TTC549 (cell line): ENCODE data around the gene PDE1C.

Source experiments
- FAIRE-seq: peaks from 2 replicates; lab custom pipeline; 2012; peaks lifted over from hg19 to GRCh38; lab: Jason Lieb, UNC

Gene PDE1C

GRCh38 chr7:31937982-31938381, 132.2 kb downstream of the PDE1C start:
- no peak for FAIRE-seq

DNA sequence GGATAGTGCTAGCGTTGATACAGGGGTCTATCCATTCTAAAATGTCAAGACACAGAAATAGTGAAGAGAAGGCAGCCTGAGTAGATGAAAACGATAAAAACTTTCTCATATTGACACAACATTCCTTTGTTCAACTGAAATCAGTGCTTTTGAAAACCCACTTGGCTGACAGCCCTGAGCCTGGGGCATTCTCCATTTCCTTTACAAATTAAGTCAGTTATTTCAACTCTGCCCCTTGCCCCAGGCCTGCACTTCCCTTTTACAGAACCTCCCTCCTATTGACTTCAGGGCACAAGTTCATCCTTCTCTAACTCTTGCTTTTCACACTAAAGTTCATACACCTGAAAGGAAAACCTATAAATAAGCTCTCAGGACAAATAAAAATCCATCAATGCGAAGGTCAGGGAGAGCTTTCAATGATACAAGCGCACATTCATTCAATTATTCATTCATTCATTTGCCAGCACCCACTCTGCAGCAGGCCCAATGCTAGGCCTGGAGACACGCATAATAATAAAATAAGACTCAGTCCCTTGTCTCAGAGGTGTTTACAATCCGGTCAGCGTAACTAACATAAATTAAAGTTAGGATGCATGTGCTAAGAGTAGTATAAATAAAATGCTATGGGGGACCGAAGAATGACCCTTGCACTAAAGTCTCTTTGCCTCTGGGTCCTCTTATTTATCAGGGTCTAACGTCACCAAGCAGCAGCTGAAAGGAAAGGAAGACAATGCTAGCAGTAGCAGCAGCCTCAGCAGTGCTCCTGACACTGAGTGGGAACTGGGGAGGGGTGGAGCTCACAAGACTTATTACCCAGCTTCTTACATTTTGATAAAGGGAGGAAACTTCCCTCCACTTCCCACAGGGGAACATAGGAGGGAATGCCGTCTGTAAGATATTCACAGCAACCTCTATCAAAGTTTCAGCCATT, 134.8 kb downstream of the PDE1C start:
- FAIRE-seq, result no peak

- no peak for FAIRE-seq
Observed at GRCh38 chr7:31934551-31934950, 135.7 kb downstream of the PDE1C start.

DNA sequence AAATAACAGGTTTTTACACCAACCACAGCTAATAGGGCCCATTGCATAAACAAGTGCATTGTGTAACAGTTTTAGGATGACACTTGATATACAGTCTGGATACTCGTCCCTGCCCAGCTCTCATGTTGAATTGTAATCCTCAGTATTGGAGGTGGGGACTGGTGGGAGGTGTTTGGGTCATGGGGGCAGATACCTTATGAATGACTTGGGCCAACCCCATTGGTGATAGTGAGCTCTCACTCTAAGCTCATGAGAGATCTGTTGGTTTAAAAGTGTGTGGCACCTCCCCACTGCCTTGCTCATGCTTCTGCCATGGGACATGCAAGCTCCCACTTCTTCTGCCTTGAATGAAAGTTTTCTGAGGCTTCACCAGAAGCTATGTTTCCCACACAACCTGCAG, 136.7 kb downstream of the PDE1C start:
- FAIRE-seq, result no peak

- FAIRE-seq, result no peak
Observed at GRCh38 chr7:31926991-31927584, 143.1 kb downstream of the PDE1C start.

GRCh38 chr7:31925753-31926454, 144.3 kb downstream of the PDE1C start:
- FAIRE-seq, result no peak

DNA sequence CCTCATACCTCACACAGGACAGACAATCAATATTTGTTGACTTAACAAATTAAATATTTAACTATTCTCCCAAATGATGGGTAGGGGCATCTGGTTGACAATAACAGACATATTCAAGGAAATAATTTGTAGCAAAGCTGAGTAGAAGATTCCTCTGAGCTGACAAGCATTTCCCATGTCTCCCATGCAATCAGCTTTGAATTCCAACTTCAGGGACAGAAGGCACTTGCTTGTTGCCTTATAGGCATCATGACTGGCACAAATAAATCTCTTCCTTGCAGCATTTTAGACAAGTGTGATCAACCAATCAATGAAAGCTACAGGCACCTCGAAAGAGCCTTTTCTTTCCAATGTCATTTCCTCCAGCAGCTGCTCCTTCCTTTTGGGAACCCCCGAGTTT, 146.0 kb downstream of the PDE1C start:
- no peak for FAIRE-seq

GRCh38 chr7:31922848-31923247, 147.4 kb downstream of the PDE1C start:
- no peak for FAIRE-seq

DNA sequence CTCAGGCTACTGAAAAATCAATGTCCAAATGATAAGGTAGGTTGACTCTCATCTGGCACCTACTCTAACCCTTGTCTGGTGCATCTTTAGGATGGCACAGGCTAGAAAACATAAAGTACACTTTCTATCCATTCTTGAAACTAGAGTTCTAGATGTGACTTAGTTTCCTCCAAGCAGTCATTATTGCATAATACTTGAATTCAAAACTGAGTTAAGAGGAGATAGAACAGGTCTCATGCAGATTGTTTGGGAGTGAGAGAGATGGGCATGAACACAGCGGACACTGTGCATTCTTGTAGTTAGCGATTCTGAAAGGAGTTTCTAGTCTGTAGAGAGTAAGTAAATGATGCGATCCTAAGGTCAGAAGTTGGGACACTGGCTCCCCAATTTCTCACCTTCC, 149.2 kb downstream of the PDE1C start:
- FAIRE-seq, result no peak

DNA sequence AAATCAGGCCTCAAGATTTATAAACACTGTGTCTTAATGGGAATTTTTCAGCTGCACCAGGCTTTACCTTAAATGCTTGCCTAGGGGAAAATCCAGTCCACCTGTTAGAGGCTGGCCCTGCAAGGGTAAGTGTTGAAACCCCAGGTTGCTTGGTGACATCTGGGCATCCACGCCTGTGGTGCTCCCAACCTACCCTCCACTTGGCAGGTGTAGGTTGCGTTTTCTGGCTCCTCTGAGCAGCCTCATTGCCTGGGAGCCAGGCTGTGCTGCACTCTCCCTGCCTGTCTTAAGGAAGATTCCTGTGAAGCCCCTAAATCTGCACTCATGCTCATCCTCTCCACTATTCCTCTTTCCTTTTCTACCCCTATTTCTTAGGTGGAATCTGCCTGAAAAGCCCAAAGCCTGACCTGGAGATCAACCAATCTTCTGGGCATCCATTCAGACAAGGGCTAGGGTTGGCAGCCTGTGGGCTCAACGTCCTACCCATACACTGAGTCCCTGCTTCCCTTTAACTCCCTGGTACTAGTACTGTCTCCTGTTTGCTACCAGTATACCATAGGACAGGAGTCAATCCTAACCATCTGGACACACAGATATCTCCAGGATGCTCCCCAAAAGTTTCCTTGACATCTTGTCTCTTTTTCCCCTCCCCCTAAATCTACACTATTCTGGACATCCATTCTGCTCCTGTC, 150.4 kb downstream of the PDE1C start:
- no peak for FAIRE-seq

- no peak for FAIRE-seq
Observed at GRCh38 chr7:31918706-31919393, 151.4 kb downstream of the PDE1C start.

- FAIRE-seq, result no peak
Observed at GRCh38 chr7:31917256-31917655, 153.0 kb downstream of the PDE1C start.

- no peak for FAIRE-seq
Observed at GRCh38 chr7:31910191-31910590, 160.0 kb downstream of the PDE1C start.

DNA sequence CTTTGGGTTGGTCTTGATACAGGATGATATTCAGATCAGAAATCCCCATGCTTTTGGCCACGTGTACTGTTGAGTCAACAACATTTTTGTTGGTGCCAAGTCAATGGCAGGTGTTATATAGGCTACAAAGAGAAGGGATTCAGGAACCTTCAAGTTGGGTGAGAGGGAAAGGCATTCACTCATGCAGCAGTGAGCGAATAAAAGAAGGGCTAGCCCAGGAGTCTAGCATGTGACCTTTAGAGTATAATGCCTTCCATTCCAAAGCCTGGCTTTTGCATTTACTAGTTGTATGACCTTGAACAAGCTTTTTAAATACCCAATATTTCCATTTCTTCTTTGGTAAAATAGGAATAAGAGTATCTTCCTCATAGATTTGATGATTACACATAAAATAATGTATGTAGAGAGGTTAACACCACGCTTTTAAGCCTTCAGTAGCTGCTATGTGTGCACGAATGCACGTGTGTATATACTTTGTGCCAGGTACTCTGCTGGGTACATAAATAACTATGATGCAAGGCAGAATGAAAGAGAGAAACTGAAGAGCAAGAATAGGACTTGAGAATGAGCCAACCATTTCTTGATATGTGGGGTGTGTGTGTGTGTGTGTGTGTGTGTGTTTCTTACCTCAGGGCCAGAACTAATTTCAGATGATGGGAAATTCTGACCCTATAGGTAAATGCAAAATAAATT, 163.6 kb downstream of the PDE1C start:
- no peak for FAIRE-seq

- FAIRE-seq, result no peak
Observed at GRCh38 chr7:31903962-31904361, 166.2 kb downstream of the PDE1C start.

DNA sequence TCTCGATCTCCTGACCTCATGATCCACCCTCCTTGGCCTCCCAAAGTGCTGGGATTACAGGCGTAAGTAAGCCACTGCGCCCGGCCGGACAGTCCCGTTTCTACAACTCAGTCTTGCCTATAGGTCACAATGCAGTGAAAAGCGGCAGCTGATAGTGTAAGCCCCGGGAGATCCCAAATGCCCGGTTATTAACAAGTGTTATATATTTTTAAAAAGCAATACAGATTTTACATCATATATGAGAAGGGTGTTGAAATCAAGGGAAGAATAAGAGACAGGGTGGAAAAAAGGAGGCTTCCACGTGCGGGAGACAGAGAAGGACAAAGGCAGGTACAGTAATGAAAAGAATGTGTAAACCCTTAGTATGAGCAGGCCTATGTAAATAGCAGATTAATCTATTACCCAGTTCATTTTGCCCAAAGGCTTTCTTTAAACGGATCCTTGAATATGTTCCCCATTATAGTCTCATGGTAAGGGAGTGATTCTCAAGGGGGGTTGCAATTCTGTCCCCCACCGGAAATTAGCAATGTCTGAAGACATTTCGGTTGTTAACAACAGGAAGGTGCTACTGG, 170.8 kb downstream of the PDE1C start:
- FAIRE-seq, result no peak

DNA sequence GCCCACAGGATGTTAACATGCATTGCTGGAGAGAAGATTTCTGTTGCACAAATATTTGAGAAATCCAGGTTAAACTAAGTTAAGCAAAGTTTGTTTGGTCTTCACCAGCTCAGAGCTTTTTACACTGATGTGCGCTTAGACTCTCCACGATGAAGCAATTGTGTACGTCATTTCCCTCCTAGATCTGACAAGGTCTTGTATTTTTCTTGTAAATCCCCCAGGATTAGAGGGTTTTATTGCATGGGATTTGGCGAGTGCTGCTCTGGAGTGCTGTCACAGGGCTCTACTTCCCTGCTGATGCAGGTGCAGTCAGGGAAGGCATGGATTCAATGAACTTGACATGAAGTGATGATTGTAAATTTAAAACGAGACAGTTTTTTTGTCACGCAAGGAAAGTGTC, 173.3 kb downstream of the PDE1C start:
- FAIRE-seq, result no peak

- FAIRE-seq, result no peak
Observed at GRCh38 chr7:31894308-31894707, 175.9 kb downstream of the PDE1C start.

GRCh38 chr7:31893365-31893764, 176.8 kb downstream of the PDE1C start:
- FAIRE-seq, result no peak

DNA sequence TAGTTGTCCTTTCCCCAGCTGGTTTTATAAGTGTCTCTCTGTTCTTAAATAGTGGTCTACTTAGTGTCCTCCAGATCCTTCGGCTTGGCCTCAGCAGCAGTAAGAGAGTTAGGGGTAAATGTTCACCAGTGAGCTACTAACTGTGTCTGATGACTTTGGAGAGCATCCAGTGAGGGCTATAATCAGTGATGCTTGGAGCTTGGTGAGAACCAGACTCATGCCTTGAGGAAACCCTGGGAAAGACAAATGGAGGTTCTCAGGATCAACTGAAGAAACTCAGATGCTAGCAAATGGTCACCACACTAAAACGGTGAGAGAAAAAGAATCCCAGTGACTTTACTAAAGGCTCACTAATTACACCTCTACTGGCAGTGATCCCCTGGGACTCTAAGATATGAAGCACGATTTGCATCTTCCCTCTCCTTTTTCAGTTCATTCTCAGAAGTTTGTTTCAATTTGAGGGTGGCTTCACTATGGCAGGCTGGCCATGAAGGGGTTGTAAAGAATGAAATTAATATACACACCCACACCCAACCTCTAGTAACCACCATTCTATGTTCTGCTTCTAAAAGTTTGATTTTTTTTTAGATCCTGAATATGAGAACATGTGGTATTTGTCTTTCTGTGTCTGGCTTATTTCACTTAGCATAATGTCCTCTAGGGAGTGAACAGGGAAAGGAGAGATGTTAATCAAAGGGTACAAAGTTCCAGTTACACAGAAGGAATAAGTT, 177.9 kb downstream of the PDE1C start:
- no peak for FAIRE-seq
